ENCODE data around the gene S100A5. TPM values are rescaled to one million over a fixed set of nuclear protein-coding genes. Genes with fewer than 3 reads are reported as not detected.
"Not testable (repeated sequence)": the region's sequence is repeated elsewhere in the genome, so short reads cannot be mapped to it uniquely, and the experiment has no call there.

S100A5 gene
- total RNA-seq, 1 experiment from 2014 or later: not detected

- peak; percentile 99 for DNase-seq (ENCODE audit: low read depth)
These were observed 26.0 kb upstream of the S100A5 start for GRCh38 chr1:153566414-153567371.

GRCh38 chr1:153565529-153566374 is 25.0 kb upstream of the S100A5 start, which contains the start of gene S100A2:
Gene S100A2 (minus strand): TSS chr1:153565844. CDS start chr1:153563877, 1,967 bp downstream.
- DNase-seq (ENCODE audit: low read depth): peak; percentile 97

GRCh38 chr1:153563991-153564390 is 23.3 kb upstream of the S100A5 start:
- DNase-seq (ENCODE audit: low read depth): no peak

GRCh38 chr1:153563483-153563901 is 22.8 kb upstream of the S100A5 start:
- DNase-seq (ENCODE audit: low read depth): no peak

GRCh38 chr1:153562021-153562420 is 21.3 kb upstream of the S100A5 start:
- not testable (repeated sequence) for DNase-seq (ENCODE audit: low read depth)

- DNase-seq (ENCODE audit: low read depth): no peak
These were observed 20.8 kb upstream of the S100A5 start for GRCh38 chr1:153561466-153561985.

GRCh38 chr1:153560771-153561465 is 20.2 kb upstream of the S100A5 start:
- DNase-seq (ENCODE audit: low read depth): no peak

- no peak for DNase-seq (ENCODE audit: low read depth)
These were observed 19.5 kb upstream of the S100A5 start for GRCh38 chr1:153560241-153560640.

- DNase-seq (ENCODE audit: low read depth): no peak
These were observed 17.1 kb upstream of the S100A5 start for GRCh38 chr1:153557877-153558276.

GRCh38 chr1:153556348-153556747 is 15.6 kb upstream of the S100A5 start:
- no peak for DNase-seq (ENCODE audit: low read depth)

GRCh38 chr1:153553830-153554541 is 13.3 kb upstream of the S100A5 start:
- no peak for DNase-seq (ENCODE audit: low read depth)

- no peak for DNase-seq (ENCODE audit: low read depth)
These were observed 12.4 kb upstream of the S100A5 start for GRCh38 chr1:153553096-153553495.

GRCh38 chr1:153552335-153552734 is 11.6 kb upstream of the S100A5 start:
- DNase-seq (ENCODE audit: low read depth): no peak

GRCh38 chr1:153550827-153551500 is 10.2 kb upstream of the S100A5 start:
- no peak for DNase-seq (ENCODE audit: low read depth)

- DNase-seq (ENCODE audit: low read depth): no peak
These were observed 9.6 kb upstream of the S100A5 start for GRCh38 chr1:153550398-153550758.

GRCh38 chr1:153549741-153550397 is 9.1 kb upstream of the S100A5 start:
- no peak for DNase-seq (ENCODE audit: low read depth)

GRCh38 chr1:153548722-153549688 is 8.3 kb upstream of the S100A5 start, which contains the start of gene S100A3:
Gene S100A3 (minus strand): TSS chr1:153549258. CDS start chr1:153548485, 773 bp downstream.
- peak; percentile 94 for DNase-seq (ENCODE audit: low read depth)

Measured in M059J (cell line).